Stimulated activated CD8-positive, alpha-beta memory T cell treated with anti-CD3 and anti-CD28 coated beads, Interleukin-12 subunit alpha, Interleukin-12 subunit beta, amount 100 ng/mL, for 24 hours (primary cell): Measurements from ENCODE around the gene LIPI.
"Not testable (repeated sequence)": the region's sequence is repeated elsewhere in the genome, so short reads cannot be mapped to it uniquely, and the experiment has no call there.

ENCODE experiments used
- DNase-seq: peaks from one replicate; pipeline ENCODE4 v3.0.0-alpha.2; 2020; ENCODE audit errors: extremely low read depth

LIPI gene

DNA sequence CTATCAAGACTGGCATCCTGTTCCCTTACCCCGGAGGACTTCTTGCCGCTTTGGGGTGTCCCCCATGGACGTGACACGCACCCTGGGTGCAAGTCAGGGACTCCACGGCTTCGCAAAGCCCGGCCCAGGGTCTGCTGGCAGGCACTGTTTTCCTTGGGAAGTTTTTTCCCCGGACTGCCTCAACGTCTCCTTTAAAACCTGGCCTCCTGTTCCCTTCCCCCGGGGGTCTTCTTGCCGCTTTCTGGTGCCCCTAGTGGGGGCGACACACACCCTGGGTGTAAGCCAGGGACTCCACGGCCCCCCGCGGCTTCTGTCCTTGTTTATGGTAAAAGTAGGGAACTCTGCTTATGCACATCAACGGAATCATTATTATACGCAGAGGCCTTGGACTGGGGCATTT lies 136.6 kb downstream of the LIPI start:
- DNase-seq = no peak

DNA sequence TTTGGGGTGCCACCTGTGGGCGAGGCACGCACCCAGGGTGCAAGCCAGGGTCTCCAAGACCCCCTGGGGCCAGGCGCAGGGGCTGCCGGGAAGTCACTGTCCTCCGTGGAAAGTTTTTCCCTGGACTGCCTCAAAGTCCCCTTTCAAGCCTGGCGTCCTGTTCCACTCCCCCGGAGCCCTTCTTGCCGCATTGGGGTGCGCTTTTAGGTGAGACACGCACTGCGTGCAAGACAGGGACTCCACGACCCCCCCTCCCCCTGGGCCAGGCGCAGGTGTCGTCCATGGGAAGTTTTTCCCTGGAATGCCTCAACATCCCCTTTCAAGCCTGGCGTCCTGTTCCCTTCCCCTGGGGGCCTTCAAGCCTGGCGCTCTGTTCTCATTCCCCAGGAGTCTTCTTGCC lies 137.1 kb downstream of the LIPI start:
- no peak for DNase-seq

DNA sequence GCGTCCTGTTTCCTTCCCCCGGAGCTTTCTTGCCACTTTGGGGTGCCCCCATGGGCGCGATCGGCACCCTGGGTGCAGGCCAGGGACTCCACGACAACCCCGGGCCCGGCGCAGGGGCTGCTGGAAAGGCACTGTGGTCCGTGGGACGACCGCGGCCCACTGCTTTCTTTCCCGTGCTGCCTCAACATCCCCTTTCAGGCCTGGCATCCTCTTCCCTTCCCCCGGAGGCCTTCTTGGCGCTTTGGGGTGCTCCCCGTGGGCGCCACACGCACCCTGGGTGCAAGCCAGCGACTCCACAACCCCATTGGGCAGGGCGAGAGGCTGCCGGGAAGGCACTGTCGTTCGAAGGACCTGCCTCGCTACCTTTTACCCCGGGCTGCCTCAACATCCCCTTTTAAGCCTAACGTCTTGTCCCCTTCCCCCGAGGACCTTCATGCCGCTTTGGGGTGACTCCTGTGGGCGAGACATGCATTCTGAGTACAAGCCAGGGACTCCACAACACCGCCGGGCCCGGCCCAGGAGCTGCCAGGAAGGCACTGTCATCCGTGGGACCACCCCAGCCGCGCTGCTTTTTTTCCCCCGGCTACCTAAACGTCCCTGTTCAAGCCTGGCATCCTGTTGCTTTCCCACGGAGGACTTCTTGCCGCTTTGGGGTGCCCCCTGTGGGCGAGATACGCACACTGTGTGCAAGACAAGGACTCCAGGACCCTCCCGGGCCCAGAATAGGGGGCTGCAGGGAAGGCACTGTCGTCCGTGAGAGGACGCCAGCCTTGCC lies 137.8 kb downstream of the LIPI start:
- DNase-seq = no peak

DNA sequence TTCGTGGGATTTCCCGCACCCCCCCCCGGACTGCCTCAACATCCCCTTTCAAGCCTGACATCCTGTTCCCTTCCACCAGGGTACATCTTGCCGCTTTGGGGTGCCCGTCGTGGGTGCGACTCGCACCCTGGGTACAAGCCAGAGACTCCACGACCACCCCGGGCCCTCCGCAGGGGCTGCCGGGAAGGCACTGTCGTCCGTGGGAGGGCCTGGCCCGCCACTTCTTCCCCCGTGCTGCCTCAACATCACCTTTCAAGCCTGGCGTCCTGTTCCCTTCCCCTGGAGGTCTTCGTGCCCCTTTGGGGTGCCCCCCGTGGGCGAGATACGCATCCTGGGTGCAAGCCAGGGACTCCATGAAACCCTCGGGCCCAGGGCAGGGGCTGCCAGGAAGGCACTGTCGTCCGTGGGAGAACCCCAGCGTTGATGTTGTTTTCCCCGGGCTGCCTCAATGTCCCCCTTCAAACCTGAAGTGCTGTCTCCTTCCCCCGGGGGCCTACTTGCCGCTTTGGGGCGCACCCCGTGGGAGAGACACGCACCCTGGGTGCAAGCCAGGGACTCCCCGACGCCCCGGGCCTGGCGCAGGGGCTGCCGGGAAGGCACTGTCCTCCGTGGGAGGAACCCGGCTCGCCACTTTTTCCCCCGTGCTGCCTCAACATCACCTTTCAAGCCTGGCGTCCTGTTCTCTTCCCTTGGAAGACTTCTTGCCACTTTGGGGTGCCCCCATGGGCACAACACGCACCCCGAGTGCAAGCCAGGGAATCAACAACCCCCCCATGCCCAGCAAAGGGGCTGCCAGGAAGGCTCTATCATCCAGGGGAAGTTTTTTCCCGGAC lies 138.6 kb downstream of the LIPI start:
- no peak for DNase-seq

DNA sequence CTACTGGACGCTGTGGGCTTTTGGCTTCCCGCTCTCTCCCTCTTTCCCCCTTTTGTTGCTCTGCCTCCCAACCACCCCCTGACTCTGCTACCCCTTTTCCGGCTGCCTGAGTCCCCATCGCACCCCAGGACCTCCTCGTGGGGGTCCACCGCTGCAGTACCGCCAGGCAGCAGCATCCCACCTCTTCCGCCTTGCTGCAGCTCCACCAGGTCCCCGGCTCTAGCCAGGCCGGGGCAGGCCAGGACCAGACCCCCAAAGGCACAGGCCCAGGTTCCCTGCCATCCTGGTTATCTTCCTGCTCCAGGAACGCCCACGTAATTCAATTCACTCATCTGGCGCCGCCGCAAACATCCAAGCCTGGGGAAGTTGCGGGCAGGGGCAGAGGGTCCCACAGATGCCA lies 139.8 kb downstream of the LIPI start:
- DNase-seq = no peak

DNA sequence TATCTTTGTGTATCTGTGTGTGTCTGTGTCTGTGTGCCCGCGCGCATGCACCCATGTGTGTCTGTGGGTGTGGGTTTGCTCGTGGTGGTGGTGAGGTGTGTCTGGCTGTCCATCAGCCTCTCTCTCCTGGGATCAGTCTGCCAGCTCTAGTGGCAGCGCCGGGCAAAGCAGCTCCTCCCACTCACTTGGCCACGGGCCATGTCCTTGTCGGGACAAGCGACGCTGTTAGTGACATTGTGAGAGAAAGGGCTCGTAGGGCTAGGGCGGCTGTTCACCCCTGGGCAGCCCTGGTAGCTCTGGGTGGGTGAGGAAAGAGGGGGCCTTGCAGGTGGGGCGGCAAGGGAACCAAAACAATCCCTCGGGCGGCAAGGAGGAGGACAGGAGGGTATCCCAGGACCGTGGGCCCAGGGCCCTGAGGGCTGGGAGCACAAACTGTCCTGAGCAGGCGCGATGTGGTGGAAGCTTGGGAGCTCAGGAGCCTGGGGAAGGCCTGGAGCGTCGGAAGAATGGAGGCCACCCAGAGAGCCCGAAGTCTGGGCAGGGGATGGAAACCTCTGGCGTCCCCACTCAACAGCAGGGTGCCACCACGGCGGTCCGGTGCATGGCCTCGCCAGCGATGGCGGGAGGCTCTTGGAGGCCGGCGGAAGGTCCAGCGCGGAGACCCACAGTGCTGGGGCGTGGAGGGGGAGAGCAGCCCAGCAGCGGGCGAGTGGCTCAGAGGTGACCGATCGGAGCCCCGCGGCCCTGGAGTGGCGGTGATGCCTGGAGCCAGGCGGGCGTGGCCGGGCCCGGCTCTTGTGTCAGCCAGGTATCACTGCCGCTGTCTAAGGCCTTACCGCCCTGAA lies 140.5 kb downstream of the LIPI start:
- DNase-seq = no peak

DNA sequence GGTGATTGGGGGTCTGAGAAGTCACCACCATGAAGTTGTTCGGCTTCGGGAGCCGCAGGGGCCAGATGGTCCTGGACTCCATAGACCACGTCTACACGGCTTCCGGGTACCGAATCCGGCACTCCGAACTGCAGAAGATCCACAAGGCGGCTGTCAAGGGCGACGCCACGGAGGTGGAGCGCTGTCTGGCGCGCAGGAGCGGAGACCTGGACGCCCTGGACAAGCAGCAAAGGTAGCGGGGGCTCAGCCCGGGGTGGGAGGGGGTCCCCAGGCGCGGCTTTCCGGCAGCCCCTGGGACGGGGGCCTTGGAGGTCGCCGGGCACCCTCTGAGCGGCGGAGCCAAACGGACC lies 146.5 kb downstream of the LIPI start:
- DNase-seq = no peak

DNA sequence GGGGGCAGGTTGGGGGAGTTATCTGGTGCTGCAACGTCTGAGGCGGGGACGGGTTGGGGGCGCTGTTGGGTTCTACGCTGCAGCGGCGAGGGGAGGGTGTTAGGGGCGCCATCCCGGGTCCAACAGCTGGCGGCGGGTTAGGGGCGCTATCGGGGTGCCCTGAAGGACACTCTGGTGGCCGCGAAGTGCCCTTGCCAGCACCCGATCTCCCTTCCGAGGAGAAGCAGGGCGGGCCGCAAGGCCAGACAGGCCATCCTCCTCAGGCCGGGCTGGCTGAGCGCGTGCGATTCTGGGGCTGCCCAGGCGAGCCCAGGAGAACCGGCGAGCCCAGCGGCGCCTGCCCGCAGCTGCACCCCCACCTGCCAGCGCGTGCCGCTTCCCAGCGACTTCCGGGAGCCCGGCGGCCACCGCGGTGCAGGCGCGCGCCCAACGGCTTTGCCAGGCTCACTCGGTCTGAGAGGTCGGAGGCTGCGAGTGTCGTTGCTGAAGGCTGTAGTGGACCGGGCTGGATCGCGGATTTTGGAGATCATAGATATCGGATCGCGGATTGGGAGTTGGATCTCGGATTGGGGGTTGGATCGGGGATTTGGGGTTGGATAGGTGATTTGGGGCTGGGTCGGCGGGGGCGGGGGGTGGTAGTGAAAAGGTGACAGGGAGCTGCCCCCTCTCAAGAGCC lies 147.0 kb downstream of the LIPI start:
- DNase-seq = not testable (repeated sequence)

DNA sequence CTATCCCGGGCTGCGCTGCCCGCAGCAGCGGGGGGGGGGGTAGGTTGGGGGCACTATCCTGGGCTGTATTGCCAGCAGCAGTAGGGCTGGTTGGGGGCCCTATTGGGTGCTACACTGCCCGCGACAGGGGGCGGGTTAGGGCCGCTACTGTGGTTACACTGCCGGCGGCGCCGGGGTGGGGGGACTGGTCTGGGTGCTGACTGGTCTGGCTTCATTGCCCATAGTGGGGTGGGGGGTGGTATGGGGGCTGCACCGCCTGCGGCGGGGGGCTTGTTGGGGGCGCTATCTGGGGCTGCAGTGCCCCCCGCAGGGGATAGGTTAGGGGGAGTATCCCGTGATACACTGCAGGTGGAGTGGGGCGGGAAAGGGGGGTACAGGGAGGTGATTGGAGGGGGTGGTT lies 148.1 kb downstream of the LIPI start:
- DNase-seq = not testable (repeated sequence)

DNA sequence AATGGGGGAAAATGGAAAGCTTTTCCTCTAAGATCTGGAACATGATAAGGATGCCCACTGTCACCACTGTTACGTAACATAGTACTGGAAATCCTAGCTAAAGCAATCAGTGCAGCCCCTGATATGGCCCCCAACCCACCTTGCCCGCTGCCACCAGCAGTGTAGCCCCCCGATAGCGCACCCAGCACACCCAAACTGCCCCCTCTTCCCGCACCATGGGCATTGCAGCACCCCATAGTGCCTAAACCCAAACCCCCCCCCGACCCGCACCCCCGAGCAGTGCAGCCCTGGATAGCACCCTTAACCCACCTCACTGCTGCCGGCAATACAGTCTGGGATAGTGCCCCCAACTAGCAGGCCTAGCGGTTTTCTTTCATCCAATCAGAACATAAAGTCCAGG lies 148.9 kb downstream of the LIPI start:
- DNase-seq = not testable (repeated sequence)

DNA sequence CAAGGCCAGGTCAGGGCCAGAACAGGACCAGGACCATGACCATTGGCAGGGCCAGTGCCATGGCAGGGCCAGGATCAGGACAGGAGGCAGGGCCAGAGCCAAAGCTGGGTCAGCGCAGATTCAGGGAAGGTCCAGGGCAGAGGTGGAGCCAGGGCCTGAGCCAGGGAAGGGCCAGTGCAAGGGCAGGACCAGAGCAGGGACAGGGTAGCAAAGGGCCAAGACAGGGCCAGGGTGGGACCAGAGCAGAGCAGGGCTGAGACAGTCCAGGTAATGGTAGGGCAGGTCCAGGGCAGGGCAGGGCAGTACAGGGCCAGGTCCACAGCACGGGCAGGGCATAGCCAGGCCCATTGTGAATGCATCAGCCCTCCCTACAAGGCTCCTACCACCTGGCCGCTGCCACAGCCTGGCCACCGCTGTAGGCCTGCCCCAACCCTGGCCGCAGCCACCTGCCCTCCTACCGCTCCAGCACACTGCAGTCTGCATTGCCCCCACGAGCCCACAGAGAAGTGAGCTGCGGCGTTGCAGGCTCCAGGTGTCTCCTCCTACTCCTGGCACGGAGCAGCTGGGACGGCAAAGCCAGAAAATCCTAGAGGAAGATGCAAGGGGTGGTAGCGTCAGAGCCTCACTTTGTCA lies 151.6 kb downstream of the LIPI start:
- not testable (repeated sequence) for DNase-seq
